OCI-LY1 (cell line): ENCODE measurements around the gene PLCD3.

Source experiments
- H2AFZ ChIP-seq: fragments of 200-600 bp; sonication (generic), shearing (Covaris generic); 2 replicates; pipeline ENCODE4 v1.6.0; 2014; ENCODE audit warnings: antibody characterized with exemption, mild to moderate bottlenecking, low read length
- H3F3A ChIP-seq: fragments of 200-600 bp; sonication (generic), shearing (Covaris generic); 2 replicates; pipeline ENCODE4 v1.6.0; 2014; ENCODE audit warnings: mild to moderate bottlenecking, antibody characterized with exemption, low read length, moderate library complexity; ENCODE audit not compliant: insufficient read depth
- H3K27ac ChIP-seq: fragments of 200-600 bp; sonication (generic); 2 replicates; pipeline ENCODE4 v1.5.1; 2014; ENCODE audit warnings: low read length, mixed run types, mild to moderate bottlenecking, low read depth; ENCODE audit not compliant: poor library complexity, severe bottlenecking
- H3K27me3 ChIP-seq: fragments of 200-600 bp; sonication (generic); 2 replicates; pipeline ENCODE4 v1.6.0; 2014; ENCODE audit warnings: antibody characterized with exemption, mild to moderate bottlenecking, low read length, moderate library complexity; ENCODE audit not compliant: insufficient read depth
- H3K36me3 ChIP-seq: fragments of 200-600 bp; sonication (generic); 2 replicates; pipeline ENCODE4 v1.6.1; 2014; ENCODE audit warnings: mild to moderate bottlenecking, antibody characterized with exemption, low read length, moderate library complexity, mixed read lengths; ENCODE audit not compliant: insufficient read depth
- H3K4me1 ChIP-seq: fragments of 200-600 bp; sonication (generic); 2 replicates; pipeline ENCODE4 v1.5.1; 2014; ENCODE audit warnings: mild to moderate bottlenecking, low read length, moderate library complexity; ENCODE audit not compliant: insufficient read depth, severe bottlenecking
- H3K4me2 ChIP-seq: fragments of 200-600 bp; sonication (generic), shearing (Covaris generic); 2 replicates; pipeline ENCODE4 v1.6.1; 2014; ENCODE audit warnings: low read length
- H3K4me3 ChIP-seq: fragments of 200-600 bp; sonication (generic); 2 replicates; pipeline ENCODE4 v1.5.1; 2014; ENCODE audit warnings: low read length, low read depth, mild to moderate bottlenecking, mixed read lengths; ENCODE audit not compliant: poor library complexity, severe bottlenecking
- H3K79me2 ChIP-seq: fragments of 200-600 bp; shearing (Covaris generic); 2 replicates; pipeline ENCODE4 v1.6.1; 2016; ENCODE audit warnings: mixed run types, low read length, mixed read lengths; ENCODE audit not compliant: insufficient read depth
- H3K9ac ChIP-seq: fragments of 200-600 bp; sonication (generic), shearing (Covaris generic); 2 replicates; pipeline ENCODE4 v1.6.1; 2014; ENCODE audit warnings: mild to moderate bottlenecking, low read length, mixed read lengths
- H3K9me2 ChIP-seq: fragments of 200-600 bp; sonication (generic), shearing (Covaris generic); 2 replicates; pipeline ENCODE4 v1.6.1; 2014; ENCODE audit warnings: low read depth, mild to moderate bottlenecking, low read length, mixed read lengths
- H3K9me3 ChIP-seq: fragments of 200-600 bp; shearing (Covaris generic); 2 replicates; pipeline ENCODE4 v1.6.1; 2014; ENCODE audit warnings: low read length, mixed read lengths
- H4K20me1 ChIP-seq: fragments of 200-600 bp; sonication (generic), shearing (Covaris generic); 2 replicates; pipeline ENCODE4 v1.6.0; 2016; ENCODE audit warnings: mild to moderate bottlenecking, low read length; ENCODE audit not compliant: insufficient read depth
- CTCF ChIP-seq: fragments of 200-600 bp; sonication (generic), shearing (Covaris generic); IDR thresholded peaks from 2 replicates; pipeline ENCODE4 v1.5.1; 2017; ENCODE audit warnings: mild to moderate bottlenecking, antibody characterized with exemption, low read length, moderate library complexity, mixed read lengths
- EZH2 ChIP-seq: fragments of 200-600 bp; sonication (generic), shearing (Covaris generic); IDR thresholded peaks from 2 replicates; pipeline ENCODE4 v1.8.0; 2017; ENCODE audit warnings: borderline replicate concordance, mixed run types, mild to moderate bottlenecking, antibody characterized with exemption, low read length, moderate library complexity, mixed read lengths

The PLCD3 gene

DNA sequence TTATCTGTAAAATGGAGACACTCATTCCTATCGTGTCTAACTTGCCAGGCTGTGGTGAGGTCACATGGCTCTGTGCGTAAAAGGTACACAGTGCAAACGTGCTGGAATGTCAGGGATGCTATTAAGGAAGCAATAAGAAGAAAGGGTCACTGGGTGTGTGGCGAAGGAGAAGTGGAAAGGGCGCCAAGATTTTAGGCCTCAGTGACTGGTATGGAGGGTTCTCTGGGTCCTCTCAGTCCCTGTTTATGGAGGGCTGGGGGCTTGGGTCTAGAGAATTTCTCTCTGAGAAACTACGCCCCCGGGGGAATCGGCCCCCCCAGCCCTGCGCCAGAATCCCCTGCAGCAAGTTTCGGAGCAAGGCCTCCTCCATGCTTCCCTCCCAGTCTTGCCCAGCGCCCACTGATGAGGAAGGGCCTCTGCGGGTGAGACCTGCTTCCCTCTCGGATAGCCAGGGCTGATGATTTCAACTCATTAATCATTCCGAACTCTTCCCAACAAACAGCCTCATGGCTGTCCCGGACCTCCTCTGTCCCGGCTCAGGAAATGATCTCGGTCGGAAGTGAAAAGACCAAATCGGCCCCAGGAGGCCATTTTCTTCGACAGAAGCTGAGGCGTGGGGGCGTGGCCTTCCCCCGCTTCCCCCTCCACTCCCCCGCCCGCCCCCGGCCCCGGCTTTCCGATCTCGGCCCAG is 14.7 kb upstream of the PLCD3 start:
- no peaks in the 10 kb centered on the region for H3K9me2 ChIP-seq
- no peaks in the 10 kb centered on the region for H4K20me1 ChIP-seq
- H3K9me3 ChIP-seq: no peaks in the 10 kb centered on the region
- H2AFZ ChIP-seq: peak overlapping the region; percentile 51; the same call in 1 of the 2 replicates
- H3K4me3 ChIP-seq: peak overlapping the region; percentile 72
- peaks cover 51% of the 10 kb centered on the region for H3K4me1 ChIP-seq
- H3K79me2 ChIP-seq: no peaks in the 10 kb centered on the region
- H3K36me3 ChIP-seq: no peaks in the 10 kb centered on the region
- no peak for TF ChIP-seq CTCF
- H3F3A ChIP-seq: peaks cover 9% of the 10 kb centered on the region; the same call in 1 of the 2 replicates
- peak overlapping the region; percentile 63 for H3K9ac ChIP-seq
- H3K27ac ChIP-seq: peak overlapping the region; percentile 83
- peak overlapping the region; percentile 56 for H3K4me2 ChIP-seq
- no peaks in the 10 kb centered on the region for H3K27me3 ChIP-seq

- Histone ChIP-seq H2AFZ (no peak overlapping the region), H3K27me3 (no peaks in the 10 kb centered on the region), H3K9me3 (no peaks in the 10 kb centered on the region), H3K4me3 (peak overlapping the region; percentile 72), H3K36me3 (no peaks in the 10 kb centered on the region), H3K9ac (peak overlapping the region; percentile 63; the same call in 1 of the 2 replicates), H3K4me2 (peak overlapping the region; percentile 56), H4K20me1 (no peaks in the 10 kb centered on the region), H3K79me2 (no peaks in the 10 kb centered on the region), H3F3A (peaks cover 5% of the 10 kb centered on the region; the same call in 1 of the 2 replicates), H3K9me2 (no peaks in the 10 kb centered on the region), H3K4me1 (peaks cover 48% of the 10 kb centered on the region), H3K27ac (no peak overlapping the region)
- TF ChIP-seq EZH2: no peak
- no peak for TF ChIP-seq CTCF
Observed at GRCh38 chr17:45146592-45146889, 14.2 kb upstream of the PLCD3 start.

DNA sequence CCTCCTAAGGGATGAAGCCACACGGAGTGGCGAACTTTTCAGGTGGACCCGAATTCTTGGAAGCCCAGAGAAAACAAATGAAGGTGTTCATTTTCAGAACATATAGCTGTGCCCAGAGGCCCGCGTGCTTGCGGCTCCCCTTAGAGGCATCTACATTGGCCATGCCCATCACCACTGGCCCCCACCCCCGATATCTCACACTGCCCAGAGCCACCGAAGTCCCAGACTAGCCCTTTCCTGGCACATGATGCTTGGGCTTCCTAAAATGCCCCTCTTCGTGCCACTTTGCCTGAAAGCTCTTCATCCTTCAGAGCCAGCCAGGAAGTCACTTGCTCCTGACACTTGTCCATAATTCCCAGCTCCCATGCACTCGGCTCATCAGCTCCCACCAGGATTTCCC is 13.9 kb upstream of the PLCD3 start:
- H3K4me3 ChIP-seq: no peak overlapping the region
- no peak overlapping the region for H3K9ac ChIP-seq
- H2AFZ ChIP-seq: no peak overlapping the region
- 0 out of 2 replicates have a peak, but pooled peaks cover 1% of the 10 kb centered on the region for H3F3A ChIP-seq
- H3K9me2 ChIP-seq: no peaks in the 10 kb centered on the region
- TF ChIP-seq CTCF (no peak), EZH2 (no peak)
- no peaks in the 10 kb centered on the region for H3K9me3 ChIP-seq
- peaks cover 44% of the 10 kb centered on the region for H3K4me1 ChIP-seq
- no peaks in the 10 kb centered on the region for H3K79me2 ChIP-seq
- H3K4me2 ChIP-seq: no peak overlapping the region
- H3K36me3 ChIP-seq: no peaks in the 10 kb centered on the region
- no peaks in the 10 kb centered on the region for H3K27me3 ChIP-seq
- no peak overlapping the region for H3K27ac ChIP-seq
- H4K20me1 ChIP-seq: no peaks in the 10 kb centered on the region
